GM12892 (cell line): Measurements from ENCODE around the gene NSUN5.
"Not testable (repeated sequence)": the region's sequence is repeated elsewhere in the genome, so short reads cannot be mapped to it uniquely, and the experiment has no call there.

Experiments used
- DNase-seq: peaks from one replicate; pipeline ENCODE4 v3.0.0; 2011; ENCODE audit not compliant: insufficient read length
- FAIRE-seq: peaks from 2 replicates; lab custom pipeline; 2011; peaks lifted over from hg19 to GRCh38; lab: Jason Lieb, UNC
- POLR2A ChIP-seq: IDR thresholded peaks from 2 replicates; pipeline ENCODE4 v1.6.1; 2011; ENCODE audit warnings: low read depth, low read length, control low read depth
- POLR2AphosphoS5 ChIP-seq: IDR thresholded peaks from 2 replicates; pipeline ENCODE4 v1.6.1; 2011; ENCODE audit warnings: low read depth, low read length, control low read depth
- TAF1 ChIP-seq: IDR thresholded peaks from 2 replicates; pipeline ENCODE4 v1.6.1; 2011; ENCODE audit warnings: low read depth, mild to moderate bottlenecking, control low read depth, low read length, borderline replicate concordance

Gene NSUN5

DNA sequence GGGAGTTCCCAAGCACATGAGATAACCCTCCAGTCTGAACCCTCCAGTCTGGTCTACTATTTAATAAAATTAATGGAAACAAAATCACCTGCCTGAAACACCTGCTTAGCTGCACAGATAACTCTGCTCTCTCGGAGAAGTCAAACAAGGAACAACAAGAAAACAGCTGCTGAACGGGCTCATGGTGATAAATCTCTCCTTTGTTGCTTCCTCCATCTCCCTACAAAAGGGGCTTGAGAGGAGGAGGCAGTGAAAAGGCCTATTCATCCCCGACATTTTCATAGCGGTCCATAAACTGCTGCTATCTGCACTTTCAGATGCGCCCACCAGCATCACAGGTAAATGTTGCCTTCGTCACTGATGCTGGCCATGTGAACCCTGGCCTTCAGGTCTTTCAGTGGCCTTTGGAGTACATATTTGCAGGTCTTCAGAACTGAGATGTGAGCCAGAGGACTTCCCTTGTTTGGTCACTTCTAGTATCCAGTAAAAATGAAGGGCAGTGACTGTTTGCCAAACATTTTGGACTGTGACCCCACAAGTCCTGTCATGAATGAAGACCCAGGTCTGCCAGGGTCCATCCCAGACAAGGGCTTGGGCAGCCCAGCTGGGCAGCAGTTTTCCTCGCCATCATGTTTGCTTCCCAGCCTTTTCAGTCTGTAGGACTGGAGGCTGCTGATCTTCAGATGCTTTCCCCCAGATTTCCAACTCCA is 35.2 kb upstream of the NSUN5 start:
- DNase-seq (no peak), FAIRE-seq (no peak)
- TF ChIP-seq POLR2AphosphoS5 (no peak), POLR2A (no peak), TAF1 (no peak)

GRCh38 chr7:73342645-73343044 is 34.0 kb upstream of the NSUN5 start:
- TF ChIP-seq POLR2AphosphoS5 = no peak
- TF ChIP-seq TAF1 = no peak
- TF ChIP-seq POLR2A = no peak
- FAIRE-seq = no peak
- DNase-seq = no peak

DNA sequence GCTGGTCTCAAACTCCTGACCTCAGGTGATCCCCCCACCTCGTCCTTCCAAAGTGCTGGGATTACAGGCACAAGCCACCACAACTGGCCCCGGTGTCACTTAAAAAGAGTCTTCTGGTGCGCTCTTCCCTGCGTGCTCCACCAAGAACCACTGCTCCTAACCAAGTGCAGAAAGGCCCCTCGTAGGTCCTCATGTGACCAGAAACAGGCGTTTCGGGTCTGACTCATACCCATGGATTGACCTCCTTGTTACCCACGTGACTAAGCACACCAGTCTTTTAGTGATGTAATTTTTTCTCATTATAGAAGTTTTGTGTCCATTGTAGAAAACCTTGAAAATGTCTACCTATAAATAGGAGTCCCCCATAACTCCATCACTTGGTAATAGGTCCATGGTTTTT is 33.3 kb upstream of the NSUN5 start:
- TF ChIP-seq TAF1 (no peak), POLR2AphosphoS5 (no peak), POLR2A (no peak)
- DNase-seq = no peak

GRCh38 chr7:73340514-73340913 is 31.9 kb upstream of the NSUN5 start:
- no peak for DNase-seq
- TF ChIP-seq TAF1 (no peak), POLR2AphosphoS5 (no peak), POLR2A (no peak)
- no peak for FAIRE-seq

More for the DNA sequence above, 33.3 kb upstream of the NSUN5 start:
- no peak for FAIRE-seq

- TF ChIP-seq POLR2AphosphoS5 (no peak), TAF1 (no peak), POLR2A (no peak)
- no peak for DNase-seq
- FAIRE-seq = no peak
These were observed 29.7 kb upstream of the NSUN5 start for GRCh38 chr7:73338321-73338720.

GRCh38 chr7:73332447-73332846 is 23.8 kb upstream of the NSUN5 start:
- no peak for DNase-seq
- no peak for FAIRE-seq
- TF ChIP-seq POLR2AphosphoS5 = no peak

GRCh38 chr7:73330772-73331171 is 22.1 kb upstream of the NSUN5 start:
- no peak for DNase-seq
- TF ChIP-seq TAF1 = no peak
- TF ChIP-seq POLR2A = no peak
- no peak for TF ChIP-seq POLR2AphosphoS5
- no peak for FAIRE-seq

GRCh38 chr7:73329861-73330581 is 21.4 kb upstream of the NSUN5 start:
- no peak for FAIRE-seq
- DNase-seq = no peak
- TF ChIP-seq POLR2AphosphoS5 (no peak), POLR2A (no peak), TAF1 (no peak)

DNA sequence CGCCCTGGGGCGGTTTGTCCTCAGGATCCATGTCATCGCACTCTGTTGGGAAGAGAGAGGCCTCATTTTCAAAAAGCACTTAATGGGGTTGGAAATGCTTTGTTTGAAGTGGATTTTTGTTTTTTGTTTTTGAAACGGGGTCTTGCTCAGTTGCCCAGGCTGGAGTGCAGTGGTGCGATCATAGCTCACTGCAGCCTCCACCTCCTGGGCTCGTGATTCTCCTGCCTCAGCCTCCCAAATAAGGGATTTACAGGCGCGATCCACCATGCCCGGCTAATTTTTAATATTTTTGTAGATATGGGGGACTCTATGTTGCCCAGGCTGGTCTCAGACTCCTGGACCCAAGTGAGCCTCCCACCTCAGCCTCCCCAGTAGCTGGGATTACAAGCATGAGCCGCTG is 20.1 kb upstream of the NSUN5 start:
- FAIRE-seq = no peak
- TF ChIP-seq TAF1 (no peak), POLR2AphosphoS5 (no peak), POLR2A (no peak)
- DNase-seq = no peak

GRCh38 chr7:73327922-73328321 is 19.3 kb upstream of the NSUN5 start, which contains the start of the genes FKBP6 and TRIM50:
FKBP6 (plus strand) TSS chr7:73328161; CDS start chr7:73328429, 268 bp downstream.
TRIM50 (minus strand) TSS chr7:73328082; CDS start chr7:73324787, 3,295 bp downstream.
- DNase-seq, FAIRE-seq: not testable (repeated sequence)

DNA sequence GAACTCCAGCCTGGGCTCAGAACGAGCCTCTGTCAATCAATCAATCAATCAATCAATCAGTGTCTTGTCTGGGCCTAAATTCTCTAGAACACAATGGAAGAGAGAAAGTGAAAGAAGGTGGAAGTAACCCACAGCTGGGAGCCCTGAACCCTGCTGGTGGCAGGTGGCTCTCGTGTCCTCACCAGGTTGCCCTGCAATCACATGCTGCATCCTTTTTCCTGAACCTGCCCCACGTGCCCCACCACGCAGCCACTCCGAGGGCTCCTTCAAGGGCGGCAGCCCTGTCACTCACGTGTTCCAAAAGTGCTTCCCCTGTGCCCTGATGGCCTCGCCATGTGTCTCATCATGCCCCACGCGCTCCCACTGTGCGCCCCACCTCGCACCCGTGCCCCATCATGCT is 18.8 kb upstream of the NSUN5 start:
- not testable (repeated sequence) for FAIRE-seq, DNase-seq

DNA sequence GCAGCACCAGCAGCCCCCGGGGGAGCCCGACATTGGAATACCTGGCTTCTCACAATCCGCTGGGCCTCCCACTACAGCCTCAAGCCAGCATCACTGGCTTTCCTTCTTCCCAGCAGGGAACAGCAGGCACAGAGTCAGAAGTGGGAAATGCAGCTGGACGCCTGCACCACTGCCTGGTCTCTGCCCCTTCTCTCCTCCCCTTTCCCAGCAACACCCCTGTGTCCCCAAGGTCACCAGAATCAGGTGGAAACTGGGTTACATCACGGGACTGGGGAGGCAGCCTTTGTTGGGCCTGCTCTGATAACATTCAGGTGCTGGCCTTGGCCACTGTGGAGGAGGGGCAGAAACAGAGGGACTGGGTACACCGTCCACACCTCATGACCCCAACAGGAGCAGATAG is 16.8 kb upstream of the NSUN5 start:
- not testable (repeated sequence) for DNase-seq, FAIRE-seq

GRCh38 chr7:73324081-73324845 is 15.6 kb upstream of the NSUN5 start:
- DNase-seq = peak; percentile 81
- FAIRE-seq = not testable (repeated sequence)

- not testable (repeated sequence) for FAIRE-seq, DNase-seq
These were observed 14.9 kb upstream of the NSUN5 start for GRCh38 chr7:73323434-73324080.

DNA sequence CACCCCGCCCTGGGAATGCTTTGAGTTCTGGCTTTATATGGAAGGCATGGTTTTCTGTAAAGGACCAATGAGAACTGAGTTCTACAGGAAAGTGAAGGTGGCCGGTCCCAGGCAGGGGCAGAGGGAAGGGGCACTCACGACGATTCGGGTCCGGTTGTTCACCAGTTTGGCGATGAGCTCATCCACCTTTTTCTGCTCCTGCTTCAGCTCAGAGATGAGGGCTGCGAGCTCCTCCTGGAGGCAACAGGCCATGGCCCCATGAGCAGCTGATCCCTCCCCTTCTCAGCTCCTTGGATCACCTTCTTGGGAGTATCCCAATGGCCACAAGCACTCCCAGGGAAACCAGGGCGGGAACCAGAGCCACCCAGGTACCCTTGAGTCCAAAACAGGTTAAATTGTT is 11.4 kb upstream of the NSUN5 start:
- not testable (repeated sequence) for DNase-seq, FAIRE-seq

DNA sequence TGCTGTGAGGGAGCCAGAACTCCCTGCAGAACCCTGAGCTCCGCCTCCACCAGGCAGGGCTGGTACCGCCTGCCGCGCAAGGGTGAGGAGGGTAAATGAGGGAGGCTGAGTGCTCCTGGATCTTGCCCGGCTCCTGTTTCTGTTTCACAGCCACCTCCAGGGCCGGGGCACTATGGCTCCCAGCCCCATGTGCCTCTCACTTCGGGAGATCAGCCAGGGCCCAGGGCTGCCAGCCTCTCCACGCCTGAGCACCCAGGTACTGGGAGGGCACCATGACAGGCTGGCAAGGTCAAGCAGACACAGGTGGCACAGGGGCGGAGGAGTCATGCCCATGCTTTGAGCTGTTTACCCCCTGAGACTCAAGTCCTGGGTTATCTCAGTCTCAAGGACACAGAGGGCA is 10.9 kb upstream of the NSUN5 start:
- not testable (repeated sequence) for FAIRE-seq

GRCh38 chr7:73318656-73319204 is 10.1 kb upstream of the NSUN5 start:
- not testable (repeated sequence) for FAIRE-seq

More for the DNA sequence above, 10.9 kb upstream of the NSUN5 start:
- DNase-seq = not testable (repeated sequence)

More at GRCh38 chr7:73318656-73319204, 10.1 kb upstream of the NSUN5 start:
- DNase-seq = not testable (repeated sequence)
